ENCODE data around the gene SLC25A42.
"Not testable (repeated sequence)": the region's sequence is repeated elsewhere in the genome, so short reads cannot be mapped to it uniquely, and the experiment has no call there.

SLC25A42 gene

DNA sequence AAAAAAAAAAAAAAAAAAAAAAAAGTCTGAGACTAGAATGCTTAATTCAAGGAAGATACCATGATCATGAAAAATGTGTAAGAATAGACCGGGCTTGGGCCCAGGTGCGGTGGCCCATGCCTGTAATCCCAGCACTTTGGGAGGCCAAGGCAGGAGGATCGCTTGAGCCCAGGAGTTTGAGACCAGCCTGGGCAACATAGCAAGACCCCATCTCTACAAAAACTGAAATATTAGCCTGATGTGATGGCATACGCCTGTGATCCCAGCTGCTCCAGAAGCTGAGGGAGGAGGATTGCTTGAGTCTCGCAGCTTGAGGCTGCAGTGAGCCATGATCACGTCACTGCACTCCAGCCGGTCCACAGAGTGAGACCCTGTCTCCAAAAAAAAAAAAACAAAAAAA is 43.1 kb downstream of the SLC25A42 start:
- not testable (repeated sequence) for ATAC-seq

DNA sequence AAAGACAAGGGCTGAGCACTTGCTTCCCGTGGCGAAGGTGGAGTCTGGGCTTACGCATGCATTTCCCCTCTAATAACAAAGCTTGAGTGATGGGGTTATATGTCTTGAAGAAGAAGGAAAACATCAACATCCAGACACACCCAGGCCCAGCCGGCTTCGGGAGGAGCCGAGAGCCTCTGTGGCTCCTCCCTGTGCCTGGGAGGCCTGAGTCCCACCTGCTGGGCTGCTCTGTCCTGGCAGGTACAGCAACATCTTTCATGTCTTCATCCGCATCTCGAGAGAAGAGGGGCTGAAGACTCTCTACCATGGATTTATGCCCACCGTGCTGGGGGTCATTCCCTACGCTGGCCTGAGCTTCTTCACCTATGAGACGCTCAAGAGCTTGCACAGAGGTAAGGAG is 43.9 kb downstream of the SLC25A42 start:
- ATAC-seq, result no peak

DNA sequence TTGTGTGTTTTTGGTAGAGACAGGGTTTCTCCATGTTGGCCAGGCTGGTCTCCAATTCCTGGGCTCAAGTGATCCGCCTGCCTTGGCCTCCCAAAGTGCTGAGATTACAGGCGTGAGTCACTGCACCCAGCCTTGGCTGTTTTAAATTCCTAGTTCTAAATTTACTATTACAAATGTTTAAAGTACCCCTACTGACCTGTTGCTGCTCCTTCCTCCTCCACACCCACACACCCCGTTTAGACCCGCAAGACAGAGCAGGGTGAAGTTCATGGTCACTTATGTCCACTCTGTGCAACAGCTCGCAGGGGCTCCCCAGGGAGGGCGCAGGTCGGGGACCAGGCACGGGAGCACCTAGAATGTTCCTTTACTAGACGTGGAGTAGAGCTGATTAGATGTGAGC is 45.8 kb downstream of the SLC25A42 start:
- ATAC-seq, result no peak

DNA sequence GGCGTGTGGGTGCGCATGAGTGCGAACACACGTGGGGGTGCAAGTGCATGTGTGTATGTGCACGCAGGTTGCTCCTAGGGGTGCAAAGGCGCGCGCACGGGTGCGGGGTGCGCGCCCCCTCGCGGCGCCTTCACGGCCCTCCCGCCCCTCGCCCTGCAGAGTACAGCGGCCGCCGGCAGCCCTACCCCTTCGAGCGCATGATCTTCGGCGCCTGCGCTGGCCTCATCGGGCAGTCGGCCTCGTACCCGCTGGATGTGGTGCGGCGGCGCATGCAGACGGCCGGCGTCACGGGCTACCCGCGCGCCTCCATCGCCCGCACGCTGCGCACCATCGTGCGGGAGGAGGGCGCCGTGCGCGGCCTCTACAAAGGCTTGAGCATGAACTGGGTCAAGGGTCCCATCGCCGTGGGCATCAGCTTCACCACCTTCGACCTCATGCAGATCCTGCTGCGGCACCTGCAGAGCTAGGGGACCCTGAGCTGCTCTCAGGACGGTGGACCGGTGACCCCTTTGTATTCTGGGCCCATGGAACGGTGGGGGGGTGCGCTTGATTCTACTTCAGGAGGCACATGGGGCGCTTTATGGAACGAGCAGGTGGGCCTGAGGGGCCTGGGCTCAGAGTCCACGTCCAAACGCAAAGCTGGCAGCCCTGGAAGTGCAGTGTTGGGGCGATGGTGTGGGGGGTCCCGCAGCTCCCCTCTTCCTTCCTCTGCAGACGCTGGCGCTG is 46.8 kb downstream of the SLC25A42 start:
- peak in 1 of 2 donors; percentile 24 for ATAC-seq

DNA sequence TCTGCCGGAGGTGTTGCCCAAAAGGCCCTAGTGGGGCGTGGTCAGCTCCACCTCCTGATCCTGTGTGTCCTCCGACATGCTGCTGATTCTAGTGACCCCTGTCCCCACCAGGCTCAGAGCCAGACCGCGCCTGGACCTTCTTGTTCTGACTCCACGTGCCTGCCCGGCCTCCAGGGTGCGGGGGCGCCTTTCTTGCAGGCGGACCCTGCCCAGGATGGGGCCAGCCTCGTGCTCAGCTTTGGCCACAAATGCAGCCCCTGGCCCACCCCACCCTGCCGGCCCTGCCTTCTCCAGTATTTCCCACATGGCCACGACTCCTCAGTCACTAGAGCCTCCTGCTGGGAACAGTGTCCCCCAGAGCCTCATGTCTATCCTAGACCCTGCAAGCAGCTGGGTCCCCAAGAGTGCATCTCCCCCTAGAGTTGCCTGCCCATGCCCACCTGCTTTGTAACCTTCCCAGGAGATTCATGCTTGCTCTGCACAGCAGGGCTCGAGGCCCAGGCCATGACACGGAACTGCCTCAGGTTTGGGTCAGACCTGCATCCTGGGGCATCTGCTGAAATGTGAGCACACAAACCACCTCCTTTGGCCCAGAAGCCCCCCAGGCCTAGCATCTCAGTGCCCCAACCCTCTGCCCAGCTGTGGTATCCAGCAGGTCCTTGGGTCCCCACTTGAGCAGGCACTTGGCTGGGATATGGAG is 47.5 kb downstream of the SLC25A42 start:
- no peak for ATAC-seq

DNA sequence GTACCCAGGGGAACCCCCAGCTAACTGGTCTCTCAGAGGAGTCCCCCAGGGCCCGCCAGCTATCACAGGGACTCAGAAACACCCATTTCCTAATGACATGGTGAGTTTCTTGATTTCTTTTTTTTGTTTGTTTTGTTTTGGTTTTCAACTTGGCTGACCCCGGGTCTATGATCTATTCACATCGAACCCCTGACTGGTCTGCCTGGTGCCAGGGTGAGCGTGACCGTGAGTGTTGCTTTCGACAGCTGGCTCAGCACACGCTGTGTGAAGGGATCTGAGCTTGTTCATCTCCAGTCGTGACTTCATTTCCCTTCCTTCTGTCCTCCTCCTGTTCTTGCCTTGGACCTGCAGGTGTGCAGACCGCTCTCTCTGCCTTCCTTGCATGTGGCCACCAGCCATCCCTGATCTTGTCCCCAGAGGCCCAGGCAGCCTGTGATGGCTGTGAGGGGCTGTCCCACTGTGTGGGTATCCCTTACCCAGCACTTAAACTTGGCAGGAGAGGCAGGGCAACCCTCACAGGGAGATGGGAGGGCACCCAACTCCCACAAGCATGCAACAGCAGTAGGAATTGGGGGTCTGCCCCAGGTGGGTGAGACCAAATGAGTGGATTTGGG is 48.3 kb downstream of the SLC25A42 start:
- no peak for ATAC-seq

DNA sequence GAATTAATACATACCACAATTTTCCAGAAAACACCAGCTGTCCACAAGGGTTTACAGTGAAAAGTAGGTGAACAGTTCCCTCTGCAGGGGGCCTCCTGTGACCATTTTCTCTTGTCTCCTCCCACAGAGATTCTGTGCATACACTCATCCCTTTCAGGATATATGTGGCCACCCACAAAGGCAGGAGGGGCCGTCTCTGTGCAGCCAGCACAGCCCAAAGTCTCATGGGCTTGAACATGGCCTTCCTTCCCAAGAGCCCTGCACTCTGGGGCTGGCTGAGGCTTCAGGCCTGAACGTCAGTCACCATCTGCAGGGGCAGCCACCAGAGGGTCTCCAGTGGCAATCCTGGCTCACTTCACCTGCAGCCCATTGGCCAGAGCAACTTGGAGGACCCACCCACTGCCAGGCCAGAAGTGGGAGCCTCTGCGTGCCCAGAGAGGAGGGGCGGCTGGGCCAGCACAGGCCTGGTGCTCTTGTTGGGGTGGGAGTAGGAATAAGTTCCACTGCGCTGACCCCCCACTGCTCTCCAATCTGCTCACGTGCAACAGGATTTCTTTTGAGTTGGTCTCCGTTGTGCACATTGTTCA is 49.3 kb downstream of the SLC25A42 start:
- peak in 1 of 2 donors; percentile 28 for ATAC-seq

DNA sequence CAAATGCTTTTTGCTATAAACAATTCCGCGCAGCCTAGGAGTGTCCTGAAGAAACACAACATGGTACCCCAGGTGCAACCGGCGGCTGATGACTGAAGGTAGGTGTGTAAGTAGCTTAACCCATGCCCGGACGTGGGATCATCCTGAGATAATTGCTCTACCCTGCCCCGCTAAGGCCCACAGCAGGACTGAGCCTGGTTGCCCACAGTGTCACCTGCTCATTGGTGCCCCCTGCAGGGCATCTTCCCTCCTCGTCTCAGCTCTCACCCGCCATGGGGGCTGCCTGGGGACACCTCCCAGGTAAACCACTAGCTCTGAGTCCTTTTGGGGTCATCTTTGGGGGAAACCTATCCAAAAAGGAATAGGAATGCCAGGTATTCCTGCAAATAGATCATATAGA is 52.2 kb downstream of the SLC25A42 start:
- peak; percentile 41 to 58 for ATAC-seq

DNA sequence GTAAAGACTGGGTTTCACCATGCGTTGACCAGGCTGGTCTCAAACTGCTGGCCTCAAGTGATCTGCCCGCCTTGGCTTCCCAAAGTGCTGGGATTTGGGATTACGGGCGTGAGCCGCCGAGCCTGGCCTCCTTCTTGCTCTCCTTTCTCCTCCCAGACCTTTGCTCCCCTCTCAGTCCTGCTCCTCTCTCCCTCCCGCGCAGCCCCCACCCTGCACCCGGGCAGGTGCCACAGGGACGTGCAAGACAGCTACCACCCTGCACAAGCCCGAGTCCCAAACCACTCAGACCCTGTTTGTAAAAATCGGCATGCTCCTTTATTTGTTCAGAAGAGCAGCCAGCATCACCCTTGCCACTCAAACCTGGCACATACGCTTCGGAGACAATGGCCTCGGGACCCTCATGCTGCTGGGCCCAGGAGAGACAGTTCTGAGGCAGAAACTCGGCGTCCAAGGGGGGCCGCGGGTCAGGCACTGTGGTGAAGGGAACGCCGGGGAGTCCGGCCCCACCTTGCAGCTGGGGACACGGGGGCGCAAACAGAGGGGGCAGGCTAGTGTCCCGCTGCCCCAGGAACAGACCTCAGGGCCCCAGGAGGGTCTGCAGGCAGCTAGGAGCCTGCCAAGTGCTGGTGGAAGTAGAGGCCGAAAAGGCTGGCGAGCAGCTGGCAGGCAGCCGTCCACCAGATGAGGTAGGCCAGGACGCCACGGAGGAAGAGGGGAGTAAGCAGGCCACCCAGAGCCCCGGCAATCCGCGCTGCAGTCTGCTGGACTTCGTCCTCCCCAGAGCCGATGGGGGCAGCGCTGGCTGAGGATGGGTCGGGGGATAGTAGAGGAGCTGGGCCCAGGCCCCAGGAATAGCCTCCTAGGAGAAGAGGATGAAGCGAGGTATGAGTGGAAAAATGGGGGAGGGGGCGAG is 55.8 kb downstream of the SLC25A42 start:
- no peak for ATAC-seq

DNA sequence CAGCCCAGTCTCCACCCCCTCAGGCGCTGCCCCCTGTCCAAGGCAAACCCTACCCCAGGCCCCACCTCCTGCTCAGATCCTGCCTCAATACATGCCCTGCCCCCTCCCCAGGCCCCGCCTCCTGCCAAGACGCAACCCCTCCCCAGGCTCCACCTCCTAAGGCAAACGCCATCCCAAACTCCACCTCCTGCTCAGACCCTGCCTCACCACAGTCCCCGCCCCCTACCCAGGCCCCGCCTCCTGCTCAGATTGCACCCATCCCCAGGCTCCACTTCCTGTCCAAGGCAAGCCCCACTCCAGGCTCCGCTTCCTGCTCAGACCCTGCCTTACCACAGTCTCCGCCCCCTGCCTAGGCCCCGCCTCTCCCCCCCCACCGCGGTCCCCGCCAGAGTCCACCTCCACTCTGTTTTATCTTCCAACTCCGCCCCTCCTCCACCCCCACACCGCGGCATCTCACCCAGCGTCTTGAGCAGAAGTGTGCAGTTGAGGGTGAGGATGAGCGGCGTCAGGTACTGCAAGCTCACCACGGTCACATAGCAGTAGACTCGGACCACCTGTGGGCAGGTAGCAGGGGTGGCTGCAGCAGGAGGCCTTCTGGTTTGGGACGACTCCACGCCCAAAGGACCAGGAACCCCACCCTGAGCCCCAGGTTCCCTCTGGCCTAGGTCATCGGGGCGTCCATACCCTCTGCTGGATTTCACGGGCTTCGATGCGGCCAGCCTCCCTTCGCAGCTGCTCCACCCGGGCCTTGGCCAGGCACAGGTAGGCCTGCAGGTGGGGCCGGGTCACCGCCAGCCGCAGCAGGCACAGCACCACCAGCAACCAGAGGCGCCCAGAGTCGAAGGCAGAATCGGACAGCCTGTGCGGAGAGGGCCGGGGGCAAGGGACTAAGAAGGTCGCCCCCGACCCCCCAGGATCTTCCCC is 56.8 kb downstream of the SLC25A42 start:
- no peak for ATAC-seq

DNA sequence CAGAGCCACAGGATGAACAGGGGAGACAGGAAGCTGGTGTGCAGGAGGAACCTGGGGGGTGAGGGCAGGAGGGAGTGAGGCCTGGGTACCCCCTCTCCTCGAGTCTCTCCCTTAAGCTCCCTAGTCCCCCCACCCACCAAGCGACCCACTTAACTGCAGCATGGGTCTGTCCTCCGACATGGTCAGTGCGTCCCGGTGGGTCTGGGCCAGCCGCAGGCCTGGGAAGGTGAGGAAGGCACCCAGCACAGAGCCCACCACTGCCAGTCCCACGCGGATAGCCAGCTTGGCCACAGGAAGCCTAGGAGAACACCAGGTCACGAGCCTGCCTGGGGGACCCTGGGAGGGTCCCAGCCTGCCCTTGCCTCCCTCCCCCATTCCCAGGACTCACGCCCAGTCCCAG is 57.6 kb downstream of the SLC25A42 start:
- no peak for ATAC-seq

DNA sequence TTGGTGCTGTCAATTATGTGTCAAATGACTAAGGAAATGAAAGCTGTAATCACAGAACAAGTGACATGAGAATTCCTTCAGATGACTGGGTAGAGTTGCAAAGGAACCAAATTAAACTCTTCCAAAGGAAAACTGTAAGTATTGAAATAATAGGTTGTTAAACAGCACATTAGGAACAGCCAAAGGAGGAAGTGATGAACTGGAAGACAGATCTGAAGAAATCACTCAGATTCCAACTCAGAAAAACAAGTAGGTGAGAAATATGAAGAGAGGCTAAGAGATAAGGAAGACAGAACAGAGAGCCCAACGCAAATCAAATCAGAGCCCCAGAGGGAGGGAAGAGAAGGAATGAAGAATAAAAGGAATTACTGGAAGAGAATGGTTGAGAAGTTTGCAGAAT is 59.1 kb downstream of the SLC25A42 start:
- ATAC-seq, result no peak

DNA sequence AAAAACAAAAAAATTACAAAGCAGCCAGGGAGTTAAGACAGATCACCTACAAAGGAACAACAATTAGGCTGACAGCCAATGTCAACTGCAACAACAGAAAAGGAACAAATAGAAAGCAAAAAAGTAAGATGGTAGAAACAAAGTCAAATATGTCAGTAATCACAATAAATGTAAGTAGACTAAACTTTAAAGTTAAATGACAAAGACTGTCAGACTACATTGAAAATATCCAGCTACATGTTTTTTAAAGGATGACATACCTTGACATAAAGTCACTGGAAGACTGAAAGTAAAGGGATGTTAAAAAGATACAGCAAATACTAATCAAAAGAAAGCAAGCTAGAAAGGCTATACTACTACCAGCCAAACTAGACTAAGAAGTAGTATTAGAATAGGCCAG is 59.6 kb downstream of the SLC25A42 start:
- no peak for ATAC-seq

DNA sequence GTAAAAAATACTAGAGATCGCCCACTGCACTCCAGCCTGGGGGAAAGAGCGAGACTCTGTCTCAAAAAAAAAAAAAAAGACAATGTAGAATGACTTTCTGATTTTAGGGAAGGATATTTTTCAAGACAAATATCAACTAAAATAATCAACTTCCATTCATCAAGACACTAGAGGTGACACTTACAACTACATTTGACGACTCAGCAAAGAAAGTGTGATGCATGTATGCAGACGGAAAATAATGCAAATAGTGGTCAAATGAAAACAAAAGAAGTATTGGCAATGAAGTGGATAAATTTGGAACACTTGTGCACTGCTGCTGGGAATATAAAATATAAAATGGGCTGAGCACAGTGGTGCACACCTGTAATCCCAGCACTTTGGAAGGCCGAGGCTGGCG is 62.3 kb downstream of the SLC25A42 start:
- ATAC-seq, result no peak

DNA sequence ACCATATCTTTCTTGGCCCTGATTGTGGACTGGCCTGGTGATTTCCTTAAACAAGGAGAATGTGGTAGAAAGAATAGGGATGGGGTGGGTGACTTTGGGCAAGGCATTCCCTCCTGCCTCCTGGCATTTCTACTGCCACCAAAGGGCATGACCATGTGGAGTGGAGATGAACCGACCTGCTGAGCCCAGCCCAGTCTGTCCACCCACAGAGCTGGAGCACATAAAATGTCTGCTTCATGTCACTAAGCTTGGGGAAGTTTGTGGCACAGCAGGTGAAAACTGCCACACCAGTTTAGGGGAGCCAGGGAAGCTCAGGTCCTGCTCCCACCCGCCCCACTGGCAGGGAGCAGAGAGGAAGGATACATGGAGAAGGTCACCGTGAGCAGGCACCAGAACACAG is 68.2 kb downstream of the SLC25A42 start:
- ATAC-seq, result no peak

DNA sequence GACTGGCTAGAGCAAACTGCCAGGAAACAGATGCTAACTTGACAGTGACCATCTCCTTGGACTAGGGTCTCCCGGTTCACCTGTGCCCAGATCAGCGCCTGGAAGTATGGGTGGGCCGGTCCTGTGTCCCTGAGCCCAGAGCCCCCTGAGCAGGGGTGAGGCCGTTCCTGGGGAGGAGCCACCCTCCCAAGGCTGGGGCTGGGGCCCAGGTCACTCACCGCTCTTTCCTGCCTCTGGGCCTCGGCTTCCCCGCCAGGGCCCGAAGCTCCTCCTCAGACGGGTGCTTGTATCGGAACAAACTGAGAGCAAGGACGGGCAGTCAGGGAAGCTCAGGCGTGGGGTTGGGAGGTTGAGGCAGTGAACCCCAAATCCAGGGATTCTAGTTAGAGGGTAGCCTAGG is 69.1 kb downstream of the SLC25A42 start:
- ATAC-seq, result no peak

DNA sequence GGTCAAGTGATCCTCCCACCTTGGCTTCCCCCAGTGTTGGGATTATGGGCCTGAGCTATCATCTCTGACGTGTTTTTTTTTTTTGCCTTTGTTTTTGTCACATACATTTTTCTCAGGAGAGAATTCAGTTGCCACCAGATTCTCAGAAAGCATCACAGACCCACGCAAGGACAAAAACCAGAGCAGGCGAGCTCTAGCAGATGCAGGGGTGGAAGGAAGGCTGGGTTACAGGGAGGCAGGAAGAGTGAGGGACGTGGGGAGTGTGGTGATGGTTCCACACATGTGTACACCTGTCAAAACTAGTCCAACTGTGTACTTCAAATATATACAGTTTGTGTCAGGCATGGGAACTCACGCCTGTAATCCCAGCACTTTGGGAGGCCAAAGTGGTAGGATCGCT is 70.2 kb downstream of the SLC25A42 start:
- no peak for ATAC-seq

DNA sequence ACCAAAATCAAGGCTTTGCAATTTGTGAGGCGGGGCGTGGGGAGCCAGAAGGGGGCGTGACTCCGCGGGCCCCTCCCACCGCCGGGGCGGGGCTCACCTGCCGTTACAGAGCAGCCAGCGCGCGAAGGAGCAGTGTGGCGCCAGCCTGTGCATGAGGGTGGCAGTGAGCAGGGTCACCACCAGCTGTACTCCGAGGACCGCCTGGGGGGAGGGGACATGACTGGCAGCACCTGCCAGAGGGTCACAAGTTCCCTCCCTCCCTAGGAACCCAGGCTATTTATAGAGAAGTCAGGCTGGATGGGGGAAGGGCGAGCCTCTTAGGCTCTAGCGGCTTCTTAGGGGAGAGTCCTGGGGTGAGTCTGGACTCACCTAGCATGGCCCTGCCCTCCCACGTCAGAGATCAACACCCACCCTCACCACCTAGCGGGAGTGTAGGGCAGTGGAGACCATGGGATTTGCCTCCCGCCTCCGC is 70.9 kb downstream of the SLC25A42 start:
- no peak for ATAC-seq

DNA sequence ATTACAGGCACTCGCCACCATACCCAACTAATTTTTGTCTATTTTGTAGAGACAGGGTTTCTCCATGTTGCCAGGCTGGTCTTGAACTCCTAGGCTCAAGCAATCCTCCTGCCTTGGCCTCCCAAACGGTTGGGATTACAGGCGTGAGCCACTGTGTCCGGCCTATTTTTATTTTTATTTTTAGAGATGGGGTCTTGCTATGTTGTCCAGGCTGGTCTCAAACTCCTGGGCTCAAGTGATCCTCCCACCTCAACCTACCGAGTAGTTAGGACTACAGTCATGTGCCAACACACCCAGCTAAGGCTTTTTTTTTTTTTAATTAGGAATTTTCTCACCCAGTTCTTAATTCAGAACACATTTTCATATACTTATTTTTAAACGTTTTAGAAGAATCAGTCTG is 71.9 kb downstream of the SLC25A42 start:
- not testable (repeated sequence) for ATAC-seq

DNA sequence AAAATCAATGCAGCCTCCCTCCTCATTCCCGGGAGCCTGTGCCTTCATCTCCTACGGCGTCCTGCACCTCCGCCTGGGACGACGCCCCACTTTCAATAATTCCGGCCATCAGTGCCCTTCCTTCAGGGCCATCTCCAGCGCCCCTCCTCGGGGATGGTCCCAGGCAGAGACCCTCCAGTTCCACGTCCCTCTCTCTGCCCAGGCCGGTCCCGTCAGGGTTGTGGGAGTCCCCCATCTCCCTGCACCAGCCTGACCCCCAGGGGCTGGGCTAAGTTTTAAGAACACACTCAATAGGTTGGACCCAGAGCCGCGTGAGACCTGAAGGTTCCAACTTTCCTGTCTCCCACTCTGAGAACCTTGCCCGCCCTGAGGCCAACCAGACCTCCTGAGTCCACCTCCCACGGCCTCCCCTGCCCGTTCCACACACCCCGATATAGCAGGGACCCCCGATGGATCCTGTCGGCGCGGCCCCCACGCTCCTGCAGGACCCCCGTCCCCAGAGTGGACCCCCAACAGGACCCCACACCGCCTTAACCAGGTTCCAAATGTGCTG is 73.8 kb downstream of the SLC25A42 start:
- no peak for ATAC-seq

All from activated CD4-positive, CD25-positive, alpha-beta regulatory T cell treated with anti-CD3 and anti-CD28 coated beads, Interleukin-2, amount 50 U/mL, for 24 hours (primary cell).